ENCODE data around the gene DNAJB1. TPM values are rescaled to one million over a fixed set of nuclear protein-coding genes. Genes with fewer than 3 reads are reported as not detected.

Gene DNAJB1
- total and polyA plus RNA-seq, 2 of the 4 experiments (the other 2 are of a cell fraction), result 88.2 to 95.4 TPM

DNA sequence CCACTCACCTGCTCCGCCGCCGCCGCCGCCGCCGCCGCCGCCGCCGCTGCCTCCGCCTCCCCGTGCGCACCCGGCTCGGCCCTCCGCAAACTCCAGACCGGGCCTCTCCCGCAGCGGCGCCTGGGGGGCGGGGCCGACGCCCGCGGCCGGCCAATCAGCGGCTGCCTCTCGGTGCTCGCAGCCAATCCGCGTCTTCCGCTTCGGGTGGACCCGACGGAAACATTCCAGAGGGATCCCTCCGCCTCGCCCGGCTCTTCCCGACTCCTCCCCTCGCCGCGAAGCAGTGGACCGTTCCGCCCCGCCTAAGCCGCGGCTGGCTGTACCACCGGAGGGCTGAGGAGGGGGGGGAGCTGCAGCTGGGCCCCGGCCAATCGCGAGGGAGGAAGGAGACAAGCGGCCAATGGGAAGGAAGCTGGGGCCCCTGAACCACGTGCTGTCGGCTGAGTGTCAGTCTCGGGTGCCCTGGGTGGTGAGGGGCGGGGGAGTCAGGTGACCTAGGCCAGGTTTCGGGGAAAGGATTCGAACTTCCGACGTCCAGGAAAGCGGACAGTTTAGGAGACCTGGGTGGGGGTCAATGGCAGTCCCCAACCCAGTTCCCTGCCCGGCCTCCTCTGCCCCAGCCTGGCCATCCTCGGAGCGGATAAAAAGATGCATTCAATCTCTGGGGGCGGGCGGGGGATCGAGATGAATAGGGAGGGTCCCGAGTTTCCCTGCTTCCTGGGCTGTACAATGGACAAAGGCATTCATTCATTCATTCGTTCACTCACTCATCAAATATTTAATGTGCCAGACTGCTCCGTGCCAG is 22.0 kb downstream of the DNAJB1 start, which contains the start of gene GIPC1 (continued):
- TF ChIP-seq FOS (IDR thresholded peaks at IDR 0.05; ENCODE audit: low read depth, low read length), result peak; percentile 40; the same call in 1 of the 2 replicates
- TF ChIP-seq RCOR1 (IDR thresholded peaks at IDR 0.05; ENCODE audit: insufficient replicate concordance, low read length), result no peak

DNA sequence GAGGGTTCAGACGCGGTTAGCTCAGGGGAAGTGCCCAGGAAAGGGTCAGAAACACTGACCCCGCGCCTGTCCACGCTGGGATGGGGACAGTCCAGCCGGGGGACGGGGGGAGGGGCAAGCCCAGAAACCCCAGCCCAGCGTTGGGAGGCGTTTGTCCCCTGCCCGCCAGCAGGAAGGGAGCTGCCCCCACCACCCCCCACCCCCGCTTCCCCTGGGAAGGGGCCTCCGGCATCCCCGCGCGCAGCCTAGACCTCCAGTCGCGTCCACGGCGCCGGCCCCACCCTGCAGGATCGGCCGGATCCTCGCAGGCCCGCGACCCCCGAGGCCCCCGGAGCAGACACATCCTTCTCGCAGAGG is 22.5 kb downstream of the DNAJB1 start:
- H2BK5ac ChIP-seq (ENCODE audit: low read depth, low read length, poor library complexity, severe bottlenecking), result peak overlapping the region; percentile 79
- POLR2A ChIA-PET (ENCODE audit: unreplicated experiment), result no interaction called here
- peaks cover 11% of the 10 kb centered on the region for H3K9me1 ChIP-seq (ENCODE audit: insufficient read depth, low read length)
- WGBS, 2 experiments (ENCODE audit: extremely low coverage in 2 of 2, insufficient read length in 1 of 2), result no CpG with 5 or more reads among the region's 28 CpGs
- peaks cover 20 to 38% of the 10 kb centered on the region in 2 experiments for H3K79me1 ChIP-seq (ENCODE audit: low read depth in 1 of 2, low read length in 2 of 2)
- peaks cover 11% of the 10 kb centered on the region for H3K36me3 ChIP-seq (ENCODE audit: control insufficient read depth, insufficient read depth, low read length)
- DNase-seq (no peak), ATAC-seq (ENCODE audit: low read depth) (peak; percentile 2; the same call in 1 of the 2 replicates)
- peak overlapping the region; percentile 92 for H2AFZ ChIP-seq (replicated peaks; ENCODE audit: low read length, poor library complexity)
- 0 out of 2 replicates have a peak overlapping the region, but pooled peaks have one; percentile 38 for H2BK120ac ChIP-seq (ENCODE audit: low read depth, low read length)
- peaks cover 24% of the 10 kb centered on the region for H4K20me1 ChIP-seq (ENCODE audit: insufficient read depth, low read length)
- peak overlapping the region; percentile 93 for H3K14ac ChIP-seq (replicated peaks; ENCODE audit: low read depth, low read length)
- peak overlapping the region; percentile 99 for H3K4me2 ChIP-seq (ENCODE audit: low read depth, low read length)
- H3K27ac ChIP-seq (ENCODE audit: insufficient read depth, low read length), result peak overlapping the region; percentile 62
- peak overlapping the region; percentile 31 for H4K91ac ChIP-seq (ENCODE audit: insufficient read depth, low read depth, low read length)
- in situ Hi-C loops (cut with MboI; ENCODE audit: low sequenced_read_pairs) (no loop called here), dilution Hi-C loops (cut with HindIII; ENCODE audit: low sequenced_read_pairs, unreplicated experiment) (no loop called here), intact Hi-C loops (cut with micrococcal nuclease) (no loop called here)
- H4K8ac ChIP-seq (ENCODE audit: low read depth in 2 of 2, low read length in 2 of 2), result peak overlapping the region in 1 of 2 experiments; percentile 62; a peak in 2 of 4 replicates
- no peak for TF ChIP-seq CEBPB (IDR thresholded peaks at IDR 0.05; ENCODE audit: low read depth, low read length)
- TF ChIP-seq, protein P1, sequence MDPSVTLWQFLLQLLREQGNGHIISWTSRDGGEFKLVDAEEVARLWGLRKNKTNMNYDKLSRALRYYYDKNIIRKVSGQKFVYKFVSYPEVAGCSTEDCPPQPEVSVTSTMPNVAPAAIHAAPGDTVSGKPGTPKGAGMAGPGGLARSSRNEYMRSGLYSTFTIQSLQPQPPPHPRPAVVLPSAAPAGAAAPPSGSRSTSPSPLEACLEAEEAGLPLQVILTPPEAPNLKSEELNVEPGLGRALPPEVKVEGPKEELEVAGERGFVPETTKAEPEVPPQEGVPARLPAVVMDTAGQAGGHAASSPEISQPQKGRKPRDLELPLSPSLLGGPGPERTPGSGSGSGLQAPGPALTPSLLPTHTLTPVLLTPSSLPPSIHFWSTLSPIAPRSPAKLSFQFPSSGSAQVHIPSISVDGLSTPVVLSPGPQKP (IDR thresholded peaks at IDR 0.05; ENCODE audit: borderline replicate concordance, low read depth, low read length), result no peak
- TF ChIP-seq CHD1 (IDR thresholded peaks at IDR 0.05; ENCODE audit: low read depth, low read length), result no peak
- no peak for TF ChIP-seq RAD21 (IDR thresholded peaks at IDR 0.05; ENCODE audit: low read length)
- TF ChIP-seq MXI1 (IDR thresholded peaks at IDR 0.05; ENCODE audit: borderline replicate concordance, low read depth, low read length), result no peak
- TF ChIP-seq POLR2A (IDR thresholded peaks at IDR 0.05; ENCODE audit: low read depth, low read length), result 0 out of 2 replicates have a peak, but pooled peaks have one; percentile 4
- no peak for TF ChIP-seq MAFK (IDR thresholded peaks at IDR 0.05; ENCODE audit: low read depth, low read length)
- TF ChIP-seq RCOR1 (IDR thresholded peaks at IDR 0.05; ENCODE audit: insufficient replicate concordance, low read length), result no peak
- no peak for TF ChIP-seq RFX5 (IDR thresholded peaks at IDR 0.05; ENCODE audit: low read depth, low read length)
- CTCF ChIA-PET, result no interaction called here
- H2BK15ac ChIP-seq (ENCODE audit: low read depth, low read length), result no peak overlapping the region
- H3K4me1 ChIP-seq (ENCODE audit: control insufficient read depth, insufficient read depth, low read length), result peaks cover 8% of the 10 kb centered on the region
- H4K5ac ChIP-seq (ENCODE audit: low read depth, low read length), result peak overlapping the region; percentile 78; the same call in 1 of the 2 replicates
- peak overlapping the region; percentile 99 for H2AK9ac ChIP-seq (replicated peaks; ENCODE audit: low read depth, low read length, poor library complexity)
- H3K27me3 ChIP-seq (ENCODE audit: control insufficient read depth, insufficient read depth, low read length), result no peaks in the 10 kb centered on the region
- no peak overlapping the region for H2BK20ac ChIP-seq (ENCODE audit: low read depth, low read length)
- H3K4ac ChIP-seq (ENCODE audit: low read depth, low read length), result peak overlapping the region; percentile 70
- no TSS peak for BruUV-seq (replicated peaks)
- H3K56ac ChIP-seq (ENCODE audit: extremely low read depth, insufficient read depth, low read length), result peak overlapping the region; percentile 68; the same call in 1 of the 2 replicates
- H3K23ac ChIP-seq (ENCODE audit: low read depth, low read length), result peak overlapping the region; percentile 32
- peak overlapping the region; percentile 100 for H3K4me3 ChIP-seq (ENCODE audit: insufficient read depth, low read depth, low read length)
- H3K18ac ChIP-seq (ENCODE audit: low read depth, low read length), result no peak overlapping the region
- peak overlapping the region; percentile 73 for H3K9ac ChIP-seq (ENCODE audit: low read depth, low read length)
- peak overlapping the region; percentile 92 for H2AK5ac ChIP-seq (ENCODE audit: low read depth, low read length)
- no peaks in the 10 kb centered on the region for H3K9me3 ChIP-seq (ENCODE audit: control insufficient read depth, insufficient read depth, low read length)

Data from IMR-90 (cell line).